ENCODE results near the gene ZNF407.

ZNF407 gene

GRCh38 chr18:74803117-74803516 lies 205.4 kb downstream of the ZNF407 start:
- H3K4me3 ChIP-seq (ENCODE audit: control insufficient read depth, low read depth, low read length): no peak overlapping the region
- no peak for TF ChIP-seq CTCF (IDR thresholded peaks at IDR 0.05; ENCODE audit: control insufficient read depth, insufficient read depth, low read depth, low read length, missing control alignments)
- no peak for DNase-seq (ENCODE audit: low read depth)

GRCh38 chr18:74803769-74804168 lies 206.1 kb downstream of the ZNF407 start:
- no peak for DNase-seq (ENCODE audit: low read depth)
- no peak for TF ChIP-seq CTCF (IDR thresholded peaks at IDR 0.05; ENCODE audit: control insufficient read depth, insufficient read depth, low read depth, low read length, missing control alignments)
- no peak overlapping the region for H3K4me3 ChIP-seq (ENCODE audit: control insufficient read depth, low read depth, low read length)

- no peak for TF ChIP-seq CTCF (IDR thresholded peaks at IDR 0.05; ENCODE audit: control insufficient read depth, insufficient read depth, low read depth, low read length, missing control alignments)
- H3K4me3 ChIP-seq (ENCODE audit: control insufficient read depth, low read depth, low read length): no peak overlapping the region
- no peak for DNase-seq (ENCODE audit: low read depth)
Observed at GRCh38 chr18:74804677-74805076, 207.0 kb downstream of the ZNF407 start.

- TF ChIP-seq CTCF (IDR thresholded peaks at IDR 0.05; ENCODE audit: control insufficient read depth, insufficient read depth, low read depth, low read length, missing control alignments): no peak
- no peak for DNase-seq (ENCODE audit: low read depth)
- H3K4me3 ChIP-seq (ENCODE audit: control insufficient read depth, low read depth, low read length): no peak overlapping the region; the same call in 1 of the 2 replicates
Observed at GRCh38 chr18:74806073-74806472, 208.4 kb downstream of the ZNF407 start.

- DNase-seq (ENCODE audit: low read depth): peak; percentile 47
- no peak overlapping the region for H3K4me3 ChIP-seq (ENCODE audit: control insufficient read depth, low read depth, low read length)
- TF ChIP-seq CTCF (IDR thresholded peaks at IDR 0.05; ENCODE audit: control insufficient read depth, insufficient read depth, low read depth, low read length, missing control alignments): no peak
Observed at GRCh38 chr18:74806700-74807416, 209.2 kb downstream of the ZNF407 start.

GRCh38 chr18:74817576-74817975 lies 219.9 kb downstream of the ZNF407 start:
- no peak for TF ChIP-seq CTCF (IDR thresholded peaks at IDR 0.05; ENCODE audit: control insufficient read depth, insufficient read depth, low read depth, low read length, missing control alignments)
- DNase-seq (ENCODE audit: low read depth): no peak
- H3K4me3 ChIP-seq (ENCODE audit: control insufficient read depth, low read depth, low read length): no peak overlapping the region
